Mesothelial cell of epicardium (in vitro differentiated cells): ENCODE measurements around the gene SYPL1. TPM values are rescaled to one million over a fixed set of nuclear protein-coding genes. Genes with fewer than 3 reads are reported as not detected.

Source experiments
- DNase-seq, 2 experiments: peaks; one replicate each; pipeline ENCODE4 v3.0.0; 2021; ENCODE audit warnings: low spot score in 2 of 2; ENCODE audit not compliant: unreplicated experiment in 2 of 2
- H3K27ac Mint-ChIP-seq: 2 replicates; pipeline ENCODE4 v1.8.0; 2021; ENCODE audit warnings: mixed read lengths
- H3K27me3 Mint-ChIP-seq: 2 replicates; pipeline ENCODE4 v1.8.0; 2021; ENCODE audit warnings: low read depth, mixed read lengths
- H3K36me3 Mint-ChIP-seq: 2 replicates; pipeline ENCODE4 v1.8.0; 2021; ENCODE audit warnings: mixed read lengths
- H3K4me1 Mint-ChIP-seq: 2 replicates; pipeline ENCODE4 v1.8.0; 2021; ENCODE audit warnings: mixed read lengths
- H3K4me3 Mint-ChIP-seq: 2 replicates; pipeline ENCODE4 v1.8.0; 2021; ENCODE audit warnings: mild to moderate bottlenecking, moderate library complexity, mixed read lengths
- H3K9me3 Mint-ChIP-seq: 2 replicates; pipeline ENCODE4 v1.8.0; 2021; ENCODE audit warnings: mixed read lengths
- CTCF ChIP-seq: fragments of 200-600 bp; sonication (generic); IDR thresholded peaks from one replicate; pipeline ENCODE4 v1.5.0; 2021; ENCODE audit warnings: antibody characterized with exemption; ENCODE audit not compliant: unreplicated experiment
- total RNA-seq: library from RNA; stranded (reverse); gene quantifications from 3 replicates; pipeline ENCODE4 v1.2.1, GENCODE V29; 2021

SYPL1 gene
- total RNA-seq, 1 donor from 2014 or later: 64.0 TPM

DNA sequence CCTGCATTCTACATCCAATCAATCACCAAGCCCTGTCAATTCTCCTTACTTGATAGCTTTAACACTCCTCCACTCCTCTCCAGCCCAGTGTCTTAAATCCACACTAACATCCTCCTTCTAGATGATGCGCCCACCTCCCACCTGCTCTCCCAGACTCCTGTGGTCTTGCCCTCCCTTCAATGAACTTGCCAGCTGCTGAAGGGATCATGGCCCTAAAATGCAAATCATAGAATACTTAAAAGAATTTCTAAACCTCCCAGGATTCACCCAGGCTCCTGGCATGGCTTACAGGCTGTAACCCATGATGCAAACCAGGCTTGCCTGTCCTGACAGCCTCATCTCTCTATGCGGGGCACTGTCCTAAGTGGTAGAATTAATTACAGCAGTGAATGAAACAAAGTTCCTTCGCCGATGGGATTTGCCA, 43.6 kb downstream of the SYPL1 start:
- H3K27me3 Mint-ChIP-seq: no peaks in the 10 kb centered on the region
- H3K4me1 Mint-ChIP-seq: peaks cover 77% of the 10 kb centered on the region
- H3K9me3 Mint-ChIP-seq: no peaks in the 10 kb centered on the region
- no peaks in the 10 kb centered on the region for H3K36me3 Mint-ChIP-seq
- no peak overlapping the region for H3K27ac Mint-ChIP-seq
- no peak for TF ChIP-seq CTCF
- no peak overlapping the region for H3K4me3 Mint-ChIP-seq
- DNase-seq: no peak

DNA sequence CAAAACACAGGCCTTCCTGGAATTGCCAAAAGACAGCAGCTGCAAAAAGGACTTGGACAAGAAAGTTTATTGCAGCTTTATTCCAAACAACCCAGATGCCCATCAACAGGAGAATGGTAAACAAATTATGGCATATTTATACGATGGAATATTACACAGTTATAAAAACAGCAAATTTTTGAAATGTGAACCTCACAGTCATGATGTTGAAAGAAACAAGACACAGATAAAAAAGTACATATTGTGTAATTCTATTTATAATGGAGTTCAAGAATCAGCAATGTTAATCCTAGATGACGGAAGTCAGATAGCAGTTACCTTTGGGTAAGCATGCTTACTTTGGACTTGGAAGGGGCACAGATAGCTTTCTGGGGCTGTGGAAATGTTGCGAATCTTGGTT, 44.4 kb downstream of the SYPL1 start:
- DNase-seq: no peak
- no peak overlapping the region for H3K27ac Mint-ChIP-seq
- H3K9me3 Mint-ChIP-seq: no peaks in the 10 kb centered on the region
- peaks cover 77% of the 10 kb centered on the region for H3K4me1 Mint-ChIP-seq
- H3K27me3 Mint-ChIP-seq: no peaks in the 10 kb centered on the region
- H3K4me3 Mint-ChIP-seq: no peak overlapping the region
- no peaks in the 10 kb centered on the region for H3K36me3 Mint-ChIP-seq
- no peak for TF ChIP-seq CTCF

- H3K4me3 Mint-ChIP-seq: no peak overlapping the region
- peak overlapping the region; percentile 64 for H3K27ac Mint-ChIP-seq
- H3K27me3 Mint-ChIP-seq: no peaks in the 10 kb centered on the region
- peaks cover 5% of the 10 kb centered on the region for H3K9me3 Mint-ChIP-seq
- H3K36me3 Mint-ChIP-seq: peaks cover 1% of the 10 kb centered on the region
- no peak for DNase-seq
- TF ChIP-seq CTCF: no peak
- H3K4me1 Mint-ChIP-seq: peaks cover 59% of the 10 kb centered on the region
Observed at GRCh38 chr7:106065575-106066500, 46.3 kb downstream of the SYPL1 start.

- H3K9me3 Mint-ChIP-seq: peaks cover 5% of the 10 kb centered on the region
- no peak overlapping the region for H3K4me3 Mint-ChIP-seq
- no peak for DNase-seq
- TF ChIP-seq CTCF: no peak
- peak overlapping the region; percentile 64 for H3K27ac Mint-ChIP-seq
- peaks cover 1% of the 10 kb centered on the region for H3K36me3 Mint-ChIP-seq
- H3K4me1 Mint-ChIP-seq: peaks cover 52% of the 10 kb centered on the region
- no peaks in the 10 kb centered on the region for H3K27me3 Mint-ChIP-seq
Observed at GRCh38 chr7:106064771-106065574, 47.1 kb downstream of the SYPL1 start.

GRCh38 chr7:106064316-106064715, 47.8 kb downstream of the SYPL1 start:
- Mint-ChIP-seq H3K36me3 (peaks cover 1% of the 10 kb centered on the region), H3K9me3 (peaks cover 5% of the 10 kb centered on the region), H3K4me1 (peaks cover 45% of the 10 kb centered on the region), H3K27me3 (no peaks in the 10 kb centered on the region), H3K27ac (no peak overlapping the region), H3K4me3 (no peak overlapping the region)
- DNase-seq: no peak
- TF ChIP-seq CTCF: no peak
